Tibial nerve (tissue), 4 donors: ENCODE measurements around the gene TCF12. TPM values are rescaled to one million over a fixed set of nuclear protein-coding genes. Genes with fewer than 3 reads are reported as not detected.

Experiments
- DNase-seq, 2 donors: peaks; one replicate each; pipeline ENCODE4 v3.0.0-alpha.2; 2019; ENCODE audit warnings: low spot score in 2 of 2
- H3K27ac ChIP-seq, 4 donors: fragments of 200-600 bp; sonication (generic) in 3 of 4; one replicate each; pipeline ENCODE4 v1.5.1; 2017 to 2019; ENCODE audit warnings: mild to moderate bottlenecking in 1 of 4
- H3K27me3 ChIP-seq, 2 donors: fragments of 200-600 bp; sonication (generic) in 1 of 2; one replicate each; pipeline versions ENCODE4 v1.5.1 to v1.6.0; 2017 to 2019
- H3K36me3 ChIP-seq, 3 donors: fragments of 200-600 bp; sonication (generic); one replicate each; pipeline ENCODE4 v1.5.1; 2018 to 2019
- H3K4me1 ChIP-seq, 4 donors: fragments of 200-600 bp; sonication (generic) in 3 of 4; one replicate each; pipeline ENCODE4 v1.5.1; 2017 to 2019
- H3K4me3 ChIP-seq, 4 donors: fragments of 200-600 bp; sonication (generic) in 3 of 4; one replicate each; pipeline ENCODE4 v1.5.1; 2017 to 2019; ENCODE audit warnings: mild to moderate bottlenecking in 1 of 4, moderate library complexity in 1 of 4
- H3K9me3 ChIP-seq, 4 donors: fragments of 200-600 bp; sonication (generic) in 3 of 4; one replicate each; pipeline ENCODE4 v1.5.1; 2017 to 2019
- CTCF ChIP-seq, 5 experiments: fragments of 200-600 bp in 3 of 5; fragments of 450-650 bp in 2 of 5; sonication (generic) in 3 of 5; IDR thresholded peaks; one replicate each; pipeline ENCODE4 v1.5.1; 2016 to 2019; ENCODE audit warnings: antibody characterized with exemption in 5 of 5, mild to moderate bottlenecking in 3 of 5, moderate library complexity in 2 of 5
- EP300 ChIP-seq, 2 donors: sonication (generic); formaldehyde crosslinking; IDR thresholded peaks; one replicate each; pipeline ENCODE4 v1.6.1; 2017; ENCODE audit warnings: antibody characterized with exemption in 2 of 2, mild to moderate bottlenecking in 1 of 2
- POLR2A ChIP-seq, 2 donors: fragments of 450-650 bp; IDR thresholded peaks; one replicate each; pipeline ENCODE4 v1.6.1; 2017; ENCODE audit warnings: antibody characterized with exemption in 2 of 2, mild to moderate bottlenecking in 2 of 2, moderate library complexity in 2 of 2
- WGBS, 2 donors: methylation state at CpG; one replicate each; pipeline ENCODE4 v1.1.5; 2018; 5-methylcytosine and 5-hydroxymethylcytosine counted together
- total RNA-seq, 4 donors: library from RNA; depleted of rRNA; stranded (reverse); fragments of >200 nt; gene quantifications; one replicate each; pipeline ENCODE4 v1.1.0, GENCODE V29; 2016

Gene TCF12
- total RNA-seq, 4 donors from 2014 or later: 117 to 181 (median 174) TPM

DNA sequence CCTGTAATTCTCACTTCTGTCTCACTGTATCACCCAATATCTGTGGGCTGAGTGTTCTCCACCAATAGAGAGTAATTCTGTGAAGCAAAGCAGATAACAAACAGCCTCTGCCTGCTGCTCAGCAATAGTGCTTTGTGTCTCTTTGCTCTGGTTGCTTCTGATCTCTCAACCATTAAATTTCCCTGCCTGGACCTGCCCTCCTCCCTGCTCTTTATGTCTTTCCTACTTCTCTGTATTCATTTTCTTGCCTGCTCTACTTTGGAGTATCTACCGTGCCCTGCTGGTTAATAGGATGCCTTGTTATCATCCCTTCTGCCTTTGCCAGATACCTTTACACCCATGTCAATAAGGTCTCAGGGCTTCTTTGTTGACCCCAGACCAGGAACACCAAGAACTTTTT is 355.0 kb downstream of the TCF12 start:
- H3K4me3 ChIP-seq: no peak overlapping the region
- whole genome bisulfite sequencing, 2 donors: 88 to 91% methylated on average over 1 of the region's 1 CpG
- no peak overlapping the region for H3K27ac ChIP-seq
- no peaks in the 10 kb centered on the region for H3K27me3 ChIP-seq
- no peaks in the 10 kb centered on the region for H3K4me1 ChIP-seq
- no peak for DNase-seq
- H3K9me3 ChIP-seq: no peaks in the 10 kb centered on the region
- TF ChIP-seq CTCF (IDR thresholded peaks at IDR 0.05) (no peak), POLR2A (IDR thresholded peaks at IDR 0.05) (no peak), EP300 (IDR thresholded peaks at IDR 0.05) (no peak)
- H3K36me3 ChIP-seq: peaks cover 0 to 75% (median 0%) of the 10 kb centered on the region in 3 donors

GRCh38 chr15:57278439-57278838 is 360.0 kb downstream of the TCF12 start:
- no peaks in the 10 kb centered on the region for H3K27me3 ChIP-seq
- no peaks in the 10 kb centered on the region for H3K4me1 ChIP-seq
- peaks cover 0 to 76% (median 0%) of the 10 kb centered on the region in 3 donors for H3K36me3 ChIP-seq
- no peak overlapping the region for H3K27ac ChIP-seq
- no peaks in the 10 kb centered on the region for H3K9me3 ChIP-seq
- TF ChIP-seq EP300 (IDR thresholded peaks at IDR 0.05): no peak
- TF ChIP-seq CTCF (IDR thresholded peaks at IDR 0.05): no peak
- TF ChIP-seq POLR2A (IDR thresholded peaks at IDR 0.05): no peak
- 67 to 74% methylated on average over 3 of the region's 3 CpGs for whole genome bisulfite sequencing, 2 donors
- H3K4me3 ChIP-seq: no peak overlapping the region
- DNase-seq: no peak

DNA sequence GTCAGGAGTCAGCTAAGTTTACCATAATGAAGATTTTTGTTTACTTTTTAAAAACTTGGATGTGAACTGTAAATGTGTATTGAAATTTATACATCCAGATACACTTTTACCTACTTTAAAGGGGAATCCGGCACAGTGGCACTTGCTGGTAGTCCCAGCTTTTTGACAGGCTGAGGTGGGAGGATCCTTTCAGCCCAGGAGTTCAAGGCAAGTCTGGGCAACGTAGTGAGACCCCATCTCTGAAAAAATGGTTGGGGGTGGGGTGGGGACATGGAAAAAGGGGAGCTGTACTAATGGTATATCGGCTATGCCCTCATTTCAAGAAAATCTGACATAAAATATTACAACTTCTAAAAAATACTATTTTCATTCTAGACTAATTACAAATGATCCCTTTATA is 362.0 kb downstream of the TCF12 start:
- Histone ChIP-seq H3K27ac (no peak overlapping the region), H3K4me1 (no peaks in the 10 kb centered on the region), H3K36me3 (peaks cover 0 to 75% (median 0%) of the 10 kb centered on the region in 3 donors), H3K4me3 (no peak overlapping the region), H3K9me3 (no peaks in the 10 kb centered on the region), H3K27me3 (no peaks in the 10 kb centered on the region)
- WGBS, 2 donors: 93 to 97% methylated on average over 3 of the region's 3 CpGs
- DNase-seq: no peak
- TF ChIP-seq POLR2A (IDR thresholded peaks at IDR 0.05): no peak
- TF ChIP-seq CTCF (IDR thresholded peaks at IDR 0.05): no peak
- TF ChIP-seq EP300 (IDR thresholded peaks at IDR 0.05): no peak

GRCh38 chr15:57281321-57281720 is 362.9 kb downstream of the TCF12 start:
- no peaks in the 10 kb centered on the region for H3K4me1 ChIP-seq
- H3K27ac ChIP-seq: no peak overlapping the region
- 84 to 85% methylated on average over 8 of the region's 8 CpGs for WGBS, 2 donors
- TF ChIP-seq CTCF (IDR thresholded peaks at IDR 0.05) (no peak), POLR2A (IDR thresholded peaks at IDR 0.05) (no peak), EP300 (IDR thresholded peaks at IDR 0.05) (no peak)
- H3K9me3 ChIP-seq: no peaks in the 10 kb centered on the region
- DNase-seq: no peak
- H3K27me3 ChIP-seq: no peaks in the 10 kb centered on the region
- no peak overlapping the region for H3K4me3 ChIP-seq
- H3K36me3 ChIP-seq: peaks cover 0 to 76% (median 0%) of the 10 kb centered on the region in 3 donors

DNA sequence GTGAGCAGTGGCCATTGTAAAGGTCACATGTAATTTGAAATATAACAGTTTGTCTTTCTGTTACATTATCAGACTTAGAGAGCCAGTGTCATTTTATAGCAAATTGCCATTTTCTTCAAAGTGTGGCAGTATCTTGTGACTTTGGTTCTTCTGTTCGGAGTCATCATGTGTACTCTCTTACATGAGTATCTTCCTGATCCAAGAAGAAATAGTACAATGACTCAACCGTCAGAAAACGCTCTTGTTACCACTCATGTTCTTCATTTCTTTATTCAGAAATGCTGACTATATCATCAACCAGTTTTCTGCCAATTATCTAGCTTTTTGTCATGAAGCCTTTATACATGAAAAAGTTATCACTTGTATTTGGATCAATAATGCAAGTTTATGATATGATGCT is 364.2 kb downstream of the TCF12 start:
- TF ChIP-seq POLR2A (IDR thresholded peaks at IDR 0.05): no peak
- no peak for TF ChIP-seq EP300 (IDR thresholded peaks at IDR 0.05)
- no peak for TF ChIP-seq CTCF (IDR thresholded peaks at IDR 0.05)
- WGBS, 2 donors: 85 to 88% methylated on average over 3 of the region's 3 CpGs
- Histone ChIP-seq H3K4me3 (no peak overlapping the region), H3K4me1 (no peaks in the 10 kb centered on the region), H3K27me3 (no peaks in the 10 kb centered on the region), H3K36me3 (peaks cover 0 to 80% (median 0%) of the 10 kb centered on the region in 3 donors), H3K9me3 (no peaks in the 10 kb centered on the region), H3K27ac (no peak overlapping the region)
- DNase-seq: no peak
